OCI-LY7 (cell line): Measurements from ENCODE around the gene NUTM2D.
"Not testable (repeated sequence)": the region's sequence is repeated elsewhere in the genome, so short reads cannot be mapped to it uniquely, and the experiment has no call there.

Experiments used
- EZH2phosphoT487 ChIP-seq: fragments of 200-600 bp; sonication (generic); IDR thresholded peaks from 2 replicates; pipeline ENCODE4 v1.6.1; 2018; ENCODE audit warnings: low read depth, borderline replicate concordance, mild to moderate bottlenecking, mixed run types, antibody characterized with exemption, low read length, moderate library complexity, mixed read lengths
- TF ChIP-seq, protein P1 (sequence below): fragments of 200-600 bp; sonication (generic); conservative IDR thresholded peaks from 2 replicates; pipeline ENCODE4 v1.5.1; 2014; ENCODE audit warnings: mild to moderate bottlenecking, antibody characterized with exemption, low read length, moderate library complexity, mixed read lengths

DNA sequence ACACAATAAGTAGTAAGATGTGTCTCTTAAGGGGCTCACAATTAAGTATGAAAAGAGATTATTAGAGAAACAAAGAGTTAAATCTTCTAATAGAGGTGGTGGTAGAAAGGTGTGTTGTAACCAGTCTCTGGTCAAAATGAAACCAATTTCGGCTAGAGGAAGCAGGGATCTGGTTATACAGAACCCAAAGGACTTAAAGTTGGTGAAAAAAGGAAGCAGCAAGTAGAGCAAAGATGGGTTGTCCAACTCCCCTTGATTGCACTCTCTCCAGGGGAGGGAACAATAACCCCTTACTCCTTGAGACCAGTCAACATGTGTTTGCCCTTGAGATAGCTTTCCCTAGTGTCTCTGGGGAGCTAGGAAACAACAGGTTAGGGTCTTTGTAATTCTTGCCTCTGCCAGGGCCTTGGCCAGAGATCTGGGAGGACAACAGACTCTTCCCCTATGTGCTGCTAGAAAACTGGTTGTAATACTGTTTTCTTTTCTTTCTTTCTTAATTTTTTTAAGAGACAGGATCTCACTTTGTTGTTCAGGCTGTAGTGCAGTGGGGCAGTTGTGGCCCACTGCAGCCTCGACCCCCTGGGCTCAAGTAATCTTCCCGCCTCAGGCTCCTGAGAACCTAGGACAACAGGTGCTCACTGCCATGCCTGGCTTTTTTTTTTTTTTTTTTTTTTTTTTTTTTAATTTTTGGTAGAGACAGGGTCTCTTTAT, 43.7 kb upstream of the NUTM2D start:
- TF ChIP-seq, protein P1, sequence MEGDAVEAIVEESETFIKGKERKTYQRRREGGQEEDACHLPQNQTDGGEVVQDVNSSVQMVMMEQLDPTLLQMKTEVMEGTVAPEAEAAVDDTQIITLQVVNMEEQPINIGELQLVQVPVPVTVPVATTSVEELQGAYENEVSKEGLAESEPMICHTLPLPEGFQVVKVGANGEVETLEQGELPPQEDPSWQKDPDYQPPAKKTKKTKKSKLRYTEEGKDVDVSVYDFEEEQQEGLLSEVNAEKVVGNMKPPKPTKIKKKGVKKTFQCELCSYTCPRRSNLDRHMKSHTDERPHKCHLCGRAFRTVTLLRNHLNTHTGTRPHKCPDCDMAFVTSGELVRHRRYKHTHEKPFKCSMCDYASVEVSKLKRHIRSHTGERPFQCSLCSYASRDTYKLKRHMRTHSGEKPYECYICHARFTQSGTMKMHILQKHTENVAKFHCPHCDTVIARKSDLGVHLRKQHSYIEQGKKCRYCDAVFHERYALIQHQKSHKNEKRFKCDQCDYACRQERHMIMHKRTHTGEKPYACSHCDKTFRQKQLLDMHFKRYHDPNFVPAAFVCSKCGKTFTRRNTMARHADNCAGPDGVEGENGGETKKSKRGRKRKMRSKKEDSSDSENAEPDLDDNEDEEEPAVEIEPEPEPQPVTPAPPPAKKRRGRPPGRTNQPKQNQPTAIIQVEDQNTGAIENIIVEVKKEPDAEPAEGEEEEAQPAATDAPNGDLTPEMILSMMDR, result not testable (repeated sequence)
- TF ChIP-seq EZH2phosphoT487, result not testable (repeated sequence)
